ENCODE measurements around the gene RASD1.

DNA sequence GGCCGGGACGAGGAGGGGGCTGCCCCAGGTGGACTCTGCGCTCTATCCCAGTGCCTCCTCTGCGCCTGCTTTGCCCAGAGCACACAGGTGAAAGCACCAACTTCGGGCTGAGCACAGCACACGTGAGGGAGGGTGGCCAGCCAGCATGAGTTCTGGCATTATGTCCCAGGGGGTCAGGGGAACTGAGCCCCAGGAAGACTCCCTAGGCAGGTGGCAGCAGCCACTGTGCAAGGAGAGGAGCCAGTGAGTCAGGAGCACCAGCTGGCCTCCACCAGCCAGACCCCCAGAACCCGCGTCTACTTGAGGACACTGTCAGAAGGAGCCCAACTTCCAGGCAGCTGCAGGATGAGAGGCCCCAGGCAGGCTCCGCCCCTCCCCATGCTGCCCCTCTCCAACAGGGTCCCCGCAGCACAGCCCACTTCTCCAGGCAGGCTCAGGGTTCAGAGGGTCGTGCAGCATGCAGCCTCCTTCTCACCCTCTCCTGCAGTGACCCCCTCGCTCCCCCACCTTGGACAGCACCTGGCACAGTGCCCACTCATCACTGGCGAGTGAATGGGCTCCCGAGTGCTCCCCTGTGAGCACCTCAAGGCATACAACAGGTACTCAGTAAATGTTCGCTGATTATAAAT lies 44.2 kb upstream of the RASD1 start:
- TF ChIP-seq, protein P1, sequence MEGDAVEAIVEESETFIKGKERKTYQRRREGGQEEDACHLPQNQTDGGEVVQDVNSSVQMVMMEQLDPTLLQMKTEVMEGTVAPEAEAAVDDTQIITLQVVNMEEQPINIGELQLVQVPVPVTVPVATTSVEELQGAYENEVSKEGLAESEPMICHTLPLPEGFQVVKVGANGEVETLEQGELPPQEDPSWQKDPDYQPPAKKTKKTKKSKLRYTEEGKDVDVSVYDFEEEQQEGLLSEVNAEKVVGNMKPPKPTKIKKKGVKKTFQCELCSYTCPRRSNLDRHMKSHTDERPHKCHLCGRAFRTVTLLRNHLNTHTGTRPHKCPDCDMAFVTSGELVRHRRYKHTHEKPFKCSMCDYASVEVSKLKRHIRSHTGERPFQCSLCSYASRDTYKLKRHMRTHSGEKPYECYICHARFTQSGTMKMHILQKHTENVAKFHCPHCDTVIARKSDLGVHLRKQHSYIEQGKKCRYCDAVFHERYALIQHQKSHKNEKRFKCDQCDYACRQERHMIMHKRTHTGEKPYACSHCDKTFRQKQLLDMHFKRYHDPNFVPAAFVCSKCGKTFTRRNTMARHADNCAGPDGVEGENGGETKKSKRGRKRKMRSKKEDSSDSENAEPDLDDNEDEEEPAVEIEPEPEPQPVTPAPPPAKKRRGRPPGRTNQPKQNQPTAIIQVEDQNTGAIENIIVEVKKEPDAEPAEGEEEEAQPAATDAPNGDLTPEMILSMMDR (conservative IDR thresholded peaks at IDR 0.05 in 1 of 2, IDR thresholded peaks at IDR 0.05 in 1 of 2; ENCODE audit: extremely low read depth in 1 of 2, insufficient read depth in 1 of 2, low read depth in 1 of 2, low read length in 2 of 2) = no peak
- TF ChIP-seq EZH2 (IDR thresholded peaks at IDR 0.05; ENCODE audit: borderline replicate concordance, low read length) = no peak

Data from mammary epithelial cell (primary cell).